Medulla oblongata (tissue), 1 donor: ENCODE measurements around the gene ZNF747.

Source experiments
- DNase-seq: peaks from one replicate; pipeline ENCODE4 v3.0.0-alpha.2; 2015; ENCODE audit errors: extremely low spot score

The ZNF747 gene

DNA sequence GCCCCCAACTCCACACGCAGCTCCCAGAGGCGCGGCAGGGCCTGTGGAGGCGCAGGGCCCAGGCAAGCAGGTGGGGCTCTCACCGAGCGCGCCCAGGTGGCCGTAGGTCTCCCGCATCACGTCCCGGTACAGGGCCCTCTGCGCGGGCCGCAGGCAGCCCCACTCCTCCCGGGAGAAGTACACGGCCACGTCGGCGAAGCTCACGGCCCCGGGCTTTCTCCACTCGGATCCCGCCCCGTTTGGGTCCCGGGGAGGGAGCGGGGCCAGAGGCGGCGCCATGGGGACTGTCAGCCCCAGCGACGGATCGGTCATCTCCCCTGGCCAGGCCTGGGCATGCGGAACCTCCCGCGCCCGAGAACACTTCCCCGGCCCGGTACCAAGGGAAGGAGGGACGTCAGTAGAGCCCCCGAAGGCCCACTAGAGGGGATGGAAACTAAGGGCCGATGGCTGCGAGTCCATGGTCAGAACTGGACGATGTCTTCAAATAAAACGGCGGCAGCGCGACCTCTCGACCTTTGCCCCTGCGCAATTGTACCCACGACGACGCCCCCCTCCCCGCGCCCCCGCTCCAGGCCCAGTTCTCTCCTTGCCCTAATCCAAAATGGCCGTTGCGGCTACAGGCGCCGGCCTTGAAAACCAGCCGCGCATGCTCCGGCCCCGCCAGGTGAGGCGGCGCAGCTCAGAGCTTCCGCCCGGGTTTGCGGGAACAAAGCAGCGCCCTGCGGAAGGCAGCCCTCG, at the start of gene ZNF747:
Gene ZNF747 (minus strand): TSS at position 491 of the 738 bp plus-strand sequence. CDS start 179 bp downstream, at position 312.
- peak; percentile 96 for DNase-seq

DNA sequence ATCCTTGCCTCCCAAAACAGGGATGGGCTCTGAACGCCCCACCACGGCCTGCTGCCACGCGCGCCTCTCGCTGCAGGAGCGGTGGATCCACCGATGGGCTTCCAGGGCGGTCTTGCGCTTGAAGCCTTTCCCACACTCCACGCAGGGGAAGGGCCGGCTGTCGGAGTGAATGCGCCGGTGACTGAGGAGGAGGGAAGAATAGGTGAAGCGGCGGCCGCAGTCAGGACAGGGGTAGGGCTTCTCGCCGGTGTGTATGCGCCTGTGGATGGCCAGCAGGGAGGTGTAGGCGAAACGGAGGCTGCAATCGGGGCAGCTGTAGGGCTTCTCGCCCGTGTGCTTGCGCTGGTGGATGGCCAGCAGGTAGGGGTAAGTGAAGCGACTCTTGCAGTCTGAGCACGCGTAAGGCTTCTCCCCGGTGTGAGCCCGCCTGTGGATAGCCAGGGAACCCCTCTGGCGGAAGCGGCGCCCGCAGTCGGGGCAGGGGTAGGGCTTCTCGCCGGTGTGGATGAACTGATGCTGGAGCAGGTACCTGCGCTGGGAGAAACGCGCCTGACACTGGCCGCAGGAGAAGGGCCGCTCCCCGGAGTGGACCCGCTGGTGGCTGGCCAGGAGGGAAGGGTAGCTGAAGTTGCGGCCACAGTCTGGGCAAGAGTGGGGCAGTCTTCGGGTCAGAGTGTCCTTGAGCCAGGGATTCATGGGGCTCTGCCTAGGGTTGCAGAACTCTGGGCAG, 48.1 kb upstream of the ZNF747 start:
- no peak for DNase-seq

GRCh38 chr16:30581457-30581856, 46.8 kb upstream of the ZNF747 start:
- no peak for DNase-seq

- DNase-seq: no peak
These were observed 40.0 kb upstream of the ZNF747 start for GRCh38 chr16:30574678-30575077.

GRCh38 chr16:30571445-30572322, 37.0 kb upstream of the ZNF747 start, which contains the start of gene ZNF688:
TSS of gene ZNF688 (minus strand) at chr16:30571714. CDS start at chr16:30571629, 85 bp downstream.
- peak; percentile 99 for DNase-seq

DNA sequence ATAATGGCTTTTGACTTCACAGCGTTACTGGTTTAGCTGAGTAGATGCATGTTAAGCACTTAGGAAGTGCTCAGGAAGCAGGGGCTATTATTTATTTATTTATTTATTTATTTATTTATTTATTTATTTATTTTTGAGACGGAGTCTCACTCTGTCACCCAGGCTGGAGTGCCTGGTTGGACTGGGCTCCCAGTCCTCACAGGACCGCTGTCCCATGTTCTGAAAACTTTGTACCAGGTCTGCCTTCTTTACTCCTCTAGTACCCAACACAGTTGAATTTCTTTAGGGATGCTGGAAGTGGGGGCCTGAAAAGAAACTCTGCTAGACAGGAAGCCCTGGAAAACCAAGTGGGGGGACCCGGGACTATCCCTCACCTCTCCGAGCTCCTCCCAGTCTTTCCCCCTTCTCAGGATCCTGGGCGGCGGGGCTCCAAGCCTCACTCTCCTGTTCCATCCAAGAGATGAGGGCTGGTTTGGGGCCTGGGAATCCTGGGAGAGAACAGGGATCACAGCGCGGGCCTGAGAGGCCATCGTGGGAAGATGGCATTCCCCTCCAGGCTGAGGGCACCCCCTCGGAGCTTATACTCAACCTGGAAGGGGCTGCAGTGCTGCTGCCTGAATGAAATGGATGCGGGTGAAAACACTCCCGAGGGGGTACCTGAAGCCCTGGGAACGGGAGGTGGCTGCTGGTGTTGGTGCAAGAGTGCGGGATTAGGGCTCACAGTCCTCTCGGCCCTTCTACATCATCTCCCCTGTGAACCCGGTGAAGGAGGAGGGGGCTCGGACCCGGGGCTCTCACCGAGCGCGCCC, 36.2 kb upstream of the ZNF747 start:
- DNase-seq: peak; percentile 31

- no peak for DNase-seq
These were observed 35.3 kb upstream of the ZNF747 start for GRCh38 chr16:30569746-30570635.

DNA sequence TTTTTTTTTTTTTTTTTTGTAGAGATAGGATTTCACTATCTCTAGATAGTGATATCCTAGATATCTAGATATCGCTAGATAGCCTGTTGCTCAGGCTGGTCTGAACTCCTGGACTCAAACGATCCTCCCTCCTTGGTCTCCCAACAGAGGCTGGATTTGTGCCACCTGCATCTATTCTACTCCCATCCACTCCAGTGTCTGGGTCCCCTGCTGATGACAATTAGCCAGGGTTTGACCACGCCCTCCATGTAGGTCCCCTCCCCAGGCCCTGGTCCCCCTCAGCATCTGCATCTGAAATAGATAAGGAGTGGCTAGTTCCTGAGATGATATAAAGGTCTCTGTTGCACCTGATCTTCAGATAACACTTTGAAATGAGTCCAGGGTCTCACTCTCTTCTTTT, 34.6 kb upstream of the ZNF747 start:
- no peak for DNase-seq

- DNase-seq: no peak
These were observed 33.5 kb upstream of the ZNF747 start for GRCh38 chr16:30567991-30568638.

GRCh38 chr16:30567160-30567990, 32.7 kb upstream of the ZNF747 start:
- DNase-seq: no peak

DNA sequence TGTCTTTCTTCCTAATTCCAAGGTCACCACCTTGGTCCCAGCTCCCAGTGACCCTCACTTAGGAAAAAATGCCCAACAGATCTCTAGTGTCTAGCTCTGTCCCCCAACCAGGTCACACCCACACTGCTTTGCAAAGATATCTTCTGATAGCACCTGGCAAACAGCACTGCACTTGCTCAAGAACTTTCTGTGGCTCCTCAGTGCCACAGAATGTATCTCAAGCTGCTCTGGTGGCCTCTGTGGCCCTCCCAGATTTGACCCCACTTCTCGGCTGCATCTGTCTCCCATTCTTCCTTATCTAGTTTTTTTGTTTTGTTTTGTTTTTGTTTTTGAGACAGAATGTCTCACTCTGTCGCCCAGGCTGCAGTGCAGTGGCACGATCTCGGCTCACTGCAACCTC, 31.9 kb upstream of the ZNF747 start:
- no peak for DNase-seq

- DNase-seq: no peak
These were observed 31.3 kb upstream of the ZNF747 start for GRCh38 chr16:30565984-30566383.

- no peak for DNase-seq
These were observed 30.9 kb upstream of the ZNF747 start for GRCh38 chr16:30565526-30565925.

DNA sequence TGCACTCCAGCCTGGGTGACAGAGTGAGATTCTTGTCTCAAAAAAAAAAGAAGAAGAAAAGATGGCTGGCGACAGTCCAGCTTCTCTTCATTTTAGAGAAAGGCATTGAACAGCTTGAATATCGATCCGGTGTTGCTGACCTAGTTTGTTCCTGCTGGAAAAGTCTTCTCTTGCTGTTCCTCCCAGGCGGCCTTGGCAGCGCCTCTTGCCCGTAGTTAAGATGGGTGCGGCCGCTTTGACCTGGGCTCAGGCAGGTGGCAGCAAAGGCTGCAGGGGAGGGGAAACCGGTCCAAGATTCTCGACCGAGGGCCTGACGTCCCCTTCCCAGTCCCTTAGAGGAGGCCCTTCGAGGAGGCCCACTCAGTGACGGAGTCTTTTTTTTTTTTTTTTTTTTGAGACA, 27.4 kb upstream of the ZNF747 start:
- DNase-seq: no peak

DNA sequence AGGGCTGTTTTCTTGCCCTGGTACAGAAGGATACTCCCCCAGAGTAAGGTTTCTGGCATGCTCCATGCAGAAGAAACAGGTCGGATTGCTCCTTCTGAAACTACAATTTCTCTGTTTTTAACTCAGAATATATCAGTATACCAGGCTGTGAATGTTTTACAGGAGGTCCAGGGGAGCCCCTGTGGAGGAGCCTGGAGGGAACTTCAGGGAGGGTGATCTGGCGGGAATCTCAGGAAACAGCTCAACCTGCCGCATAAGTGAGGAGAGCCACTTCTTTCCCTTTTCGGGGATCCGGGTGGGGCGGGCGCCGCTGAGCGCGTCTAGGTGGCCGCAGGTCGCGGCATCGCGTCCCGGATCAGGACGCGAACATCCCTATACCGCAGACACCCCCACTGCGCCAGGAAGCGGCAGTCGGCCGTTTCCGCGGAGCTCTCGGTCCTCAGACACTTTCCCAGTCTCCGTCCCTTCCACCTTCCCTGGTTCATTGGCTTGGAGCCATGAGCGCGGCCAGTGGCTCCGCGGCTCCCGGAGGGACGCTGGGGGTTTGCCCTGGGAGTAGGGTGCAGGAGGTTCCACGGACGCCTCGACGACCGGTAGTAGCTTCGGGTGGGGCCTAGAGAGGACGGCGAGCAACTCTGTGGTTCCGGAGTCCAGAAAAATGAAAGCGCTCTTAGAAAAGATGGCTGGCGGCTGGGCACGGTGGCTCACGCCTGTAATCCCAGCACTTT, 26.6 kb upstream of the ZNF747 start:
- DNase-seq: peak; percentile 22

DNA sequence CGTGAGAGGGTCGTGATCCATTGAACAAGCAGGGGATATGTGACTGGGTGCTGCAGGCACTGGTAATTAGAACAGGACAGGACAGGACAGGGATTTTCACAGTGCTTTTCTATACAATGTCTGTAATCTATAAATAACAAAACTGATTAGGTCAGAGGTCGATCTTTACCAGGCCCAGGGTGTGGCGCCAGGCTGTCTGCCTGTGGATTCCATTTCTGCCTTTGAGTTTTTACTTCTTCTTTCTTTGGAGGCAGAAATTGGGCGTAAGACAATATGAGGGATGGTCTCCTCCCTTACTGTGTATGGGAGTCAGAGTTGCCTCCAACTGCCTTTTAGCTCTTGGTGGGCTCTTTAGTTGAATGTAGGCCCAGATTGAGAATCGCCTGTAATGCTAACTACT, 25.0 kb upstream of the ZNF747 start:
- no peak for DNase-seq

DNA sequence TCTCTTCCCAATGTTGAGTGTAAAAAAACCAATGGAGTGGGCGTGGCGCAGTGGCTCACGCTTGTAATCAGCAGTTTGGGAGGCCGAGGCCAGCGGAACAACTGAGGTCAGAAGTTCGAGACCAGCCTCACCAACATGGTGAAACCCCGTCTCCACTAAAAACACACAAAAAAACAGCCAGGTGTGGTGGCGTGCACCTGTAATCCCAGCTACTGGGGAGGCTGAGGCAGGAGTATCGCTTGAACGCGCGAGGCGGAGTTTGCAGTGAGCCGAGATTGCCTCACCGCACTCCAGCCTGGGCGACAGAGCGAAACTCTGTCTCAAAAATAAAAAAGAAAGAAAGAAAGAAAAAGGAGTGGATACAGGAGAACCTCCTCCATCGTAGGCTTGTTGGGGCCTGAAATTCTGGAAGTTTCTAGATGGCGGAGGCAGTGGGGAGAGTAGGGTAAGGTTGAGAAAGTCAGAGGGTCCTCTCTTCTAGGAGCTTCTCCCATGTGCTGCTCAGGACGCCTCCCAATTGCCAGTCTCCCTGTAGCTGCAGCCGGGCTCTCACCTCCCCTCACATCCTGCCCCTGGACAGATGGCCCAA, 24.2 kb upstream of the ZNF747 start:
- DNase-seq: no peak
